GM23338 (cell line): ENCODE results near the gene KRT222. TPM values are rescaled to one million over a fixed set of nuclear protein-coding genes. Genes with fewer than 3 reads are reported as not detected.

Experiments
- ATAC-seq: fragments of 200-7000 bp; cut with Tn5 transposase; 3 replicates; pipeline ENCODE4 v1.9.1; 2020
- DNase-seq: peaks from one replicate; pipeline ENCODE4 v3.0.0-alpha.2; 2015; ENCODE audit warnings: low spot score
- H2AFZ ChIP-seq: fragments of 200-600 bp; sonication (generic); 2 replicates; pipeline ENCODE4 v1.8.0; 2016; ENCODE audit warnings: antibody characterized with exemption, mild to moderate bottlenecking, moderate library complexity
- H3F3A ChIP-seq: fragments of 200-600 bp; sonication (generic); replicated peaks from 2 replicates; pipeline ENCODE4 v1.8.0; 2017; ENCODE audit warnings: antibody characterized with exemption, mixed run types, low read depth
- H3K27ac ChIP-seq: fragments of 200-600 bp; sonication (generic); 2 replicates; pipeline ENCODE4 v1.6.1; 2016; ENCODE audit warnings: low read depth
- H3K27me3 ChIP-seq: fragments of 200-600 bp; sonication (generic); 2 replicates; pipeline ENCODE4 v1.8.0; 2016; ENCODE audit warnings: mild to moderate bottlenecking, mixed run types, moderate library complexity; ENCODE audit not compliant: insufficient read depth
- H3K36me3 ChIP-seq: fragments of 200-600 bp; sonication (generic); 2 replicates; pipeline ENCODE4 v1.8.0; 2016; ENCODE audit warnings: mild to moderate bottlenecking; ENCODE audit not compliant: insufficient read depth
- H3K4me1 ChIP-seq: fragments of 200-600 bp; sonication (generic); 2 replicates; pipeline ENCODE4 v1.8.0; 2016; ENCODE audit warnings: mild to moderate bottlenecking, moderate library complexity; ENCODE audit not compliant: insufficient read depth
- H3K4me2 ChIP-seq: fragments of 200-600 bp; sonication (generic); 2 replicates; pipeline ENCODE4 v1.7.1; 2017; ENCODE audit warnings: mixed run types
- H3K4me3 ChIP-seq: fragments of 200-600 bp; sonication (generic); 2 replicates; pipeline ENCODE4 v1.6.1; 2016; ENCODE audit warnings: mixed run types
- H3K79me2 ChIP-seq: fragments of 200-600 bp; sonication (generic); replicated peaks from 2 replicates; pipeline ENCODE4 v1.8.0; 2017; ENCODE audit warnings: mild to moderate bottlenecking; ENCODE audit not compliant: insufficient read depth
- H3K9me2 ChIP-seq: fragments of 200-600 bp; sonication (generic); 2 replicates; pipeline ENCODE4 v1.8.0; 2017; ENCODE audit not compliant: insufficient read depth
- H4K20me1 ChIP-seq: fragments of 200-600 bp; sonication (generic); replicated peaks from 2 replicates; pipeline ENCODE4 v1.8.0; 2017; ENCODE audit warnings: mild to moderate bottlenecking; ENCODE audit not compliant: insufficient read depth
- H3K27ac Mint-ChIP-seq: 2 replicates; pipeline ENCODE4 v1.8.0; 2020; ENCODE audit warnings: inconsistent platforms, mild to moderate bottlenecking, moderate library complexity, mixed read lengths
- H3K27me3 Mint-ChIP-seq: 3 replicates; pipeline ENCODE4 v1.8.0; 2022; ENCODE audit warnings: low read depth, mild to moderate bottlenecking, moderate library complexity, mixed read lengths, inconsistent platforms; ENCODE audit not compliant: insufficient read depth, poor library complexity
- H3K36me3 Mint-ChIP-seq: 3 replicates; pipeline ENCODE4 v1.8.0; 2021; ENCODE audit warnings: low read depth, mild to moderate bottlenecking, inconsistent platforms, moderate library complexity, mixed read lengths
- H3K4me1 Mint-ChIP-seq: 3 replicates; pipeline ENCODE4 v1.8.0; 2020; ENCODE audit warnings: mild to moderate bottlenecking, inconsistent platforms, mixed read lengths
- H3K4me3 Mint-ChIP-seq: 3 replicates; pipeline ENCODE4 v1.8.0; 2021; ENCODE audit warnings: moderate library complexity, mild to moderate bottlenecking, inconsistent platforms, mixed read lengths
- H3K9me3 Mint-ChIP-seq: 3 replicates; pipeline ENCODE4 v1.8.0; 2020; ENCODE audit warnings: moderate library complexity, mild to moderate bottlenecking, inconsistent platforms, mixed read lengths
- EZH2phosphoT487 ChIP-seq: fragments of 200-600 bp; sonication (generic); IDR thresholded peaks from one replicate; pipeline ENCODE4 v1.8.1; 2018; ENCODE audit warnings: antibody characterized with exemption; ENCODE audit not compliant: unreplicated experiment
- JUNB ChIP-seq: IDR thresholded peaks from one replicate; pipeline ENCODE4 v1.6.1; 2016; ENCODE audit warnings: antibody characterized with exemption; ENCODE audit not compliant: unreplicated experiment
- POLR2AphosphoS5 ChIP-seq: IDR thresholded peaks from 2 replicates; pipeline ENCODE4 v1.6.1; 2016; ENCODE audit warnings: antibody characterized with exemption, low read depth
- REST ChIP-seq: IDR thresholded peaks from one replicate; pipeline ENCODE4 v1.6.1; 2018; ENCODE audit warnings: antibody characterized with exemption; ENCODE audit not compliant: unreplicated experiment
- STAT1 ChIP-seq: IDR thresholded peaks from one replicate; pipeline ENCODE4 v1.6.1; 2016; ENCODE audit warnings: antibody characterized with exemption; ENCODE audit not compliant: unreplicated experiment
- ZNF462 ChIP-seq: fragments of 250-450 bp; sonication (Bioruptor Pico); IDR thresholded peaks from 2 replicates; pipeline ENCODE4 v1.5.0; 2020; ENCODE audit warnings: mild to moderate bottlenecking, moderate library complexity
- polyA plus RNA-seq: library from polyadenylated mRNA; unstranded; fragments of >200 nt; fragmentation: Nextera tagmentation; extraction: Ambion mirVana; gene quantifications from 2 replicates; pipeline ENCODE4 v1.2.1, GENCODE V29; 2016
- total RNA-seq: library from RNA; depleted of rRNA; stranded (reverse); fragments of >200 nt; shearing (Covaris generic); gene quantifications from 2 replicates; pipeline ENCODE4 v1.2.3, GENCODE V29; 2014
- TF ChIP-seq, protein P1 (sequence below): IDR thresholded peaks from 2 replicates; pipeline ENCODE4 v1.6.1; 2016; ENCODE audit warnings: antibody characterized with exemption
- TF ChIP-seq, protein P2 (sequence below), 2 experiments: fragments of 200-600 bp in 1 of 2; sonication (generic) in 1 of 2; conservative IDR thresholded peaks; 2 replicates each; pipeline versions ENCODE4 v1.5.1 to v1.6.1; 2016 to 2017; ENCODE audit warnings: antibody characterized with exemption in 2 of 2, low read depth in 2 of 2, mild to moderate bottlenecking in 2 of 2, moderate library complexity in 1 of 2

KRT222 gene
- total and polyA plus RNA-seq, 2 experiments from 2014 or later: not detected

DNA sequence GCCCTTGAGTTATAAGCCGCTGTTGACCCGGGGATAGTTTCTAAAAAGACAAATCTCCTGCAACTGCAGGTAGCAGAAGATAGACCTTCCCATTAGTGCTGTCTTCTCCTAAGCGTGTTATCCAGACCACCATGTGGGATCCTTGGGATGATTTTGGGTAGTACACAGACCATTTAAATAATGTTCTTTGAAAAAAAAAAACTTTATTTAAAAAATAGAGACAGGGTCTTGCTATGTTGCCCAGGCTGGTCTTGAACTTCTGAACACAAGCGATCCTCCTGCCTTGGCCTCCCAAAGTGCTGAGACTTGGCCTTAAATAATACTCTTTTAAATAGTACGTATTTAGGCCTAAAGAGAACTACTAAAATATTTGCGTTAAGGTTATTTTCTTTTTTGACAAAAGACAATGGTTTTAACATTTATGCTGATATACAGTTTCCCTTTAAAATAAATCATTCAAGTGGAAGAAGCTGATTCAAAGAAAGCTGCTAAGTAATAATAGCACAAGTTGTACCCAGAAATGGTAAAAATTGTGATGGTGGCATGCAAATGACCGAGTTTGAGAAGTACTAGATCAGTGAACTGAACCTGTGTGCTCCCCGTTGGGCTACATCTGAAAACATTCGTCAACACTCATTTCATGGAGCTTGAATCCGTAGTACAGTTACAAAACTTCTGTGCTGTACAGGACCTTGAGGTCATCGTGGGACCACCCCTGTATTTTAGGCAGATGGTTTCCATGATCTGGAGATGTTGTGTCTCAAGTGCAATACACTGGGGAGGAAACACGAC is 41.4 kb downstream of the KRT222 start (continued):
- TF ChIP-seq EZH2phosphoT487: no peak
- no peak for TF ChIP-seq JUNB
- no peak for TF ChIP-seq REST
- TF ChIP-seq, protein P1, sequence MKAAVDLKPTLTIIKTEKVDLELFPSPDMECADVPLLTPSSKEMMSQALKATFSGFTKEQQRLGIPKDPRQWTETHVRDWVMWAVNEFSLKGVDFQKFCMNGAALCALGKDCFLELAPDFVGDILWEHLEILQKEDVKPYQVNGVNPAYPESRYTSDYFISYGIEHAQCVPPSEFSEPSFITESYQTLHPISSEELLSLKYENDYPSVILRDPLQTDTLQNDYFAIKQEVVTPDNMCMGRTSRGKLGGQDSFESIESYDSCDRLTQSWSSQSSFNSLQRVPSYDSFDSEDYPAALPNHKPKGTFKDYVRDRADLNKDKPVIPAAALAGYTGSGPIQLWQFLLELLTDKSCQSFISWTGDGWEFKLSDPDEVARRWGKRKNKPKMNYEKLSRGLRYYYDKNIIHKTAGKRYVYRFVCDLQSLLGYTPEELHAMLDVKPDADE: no peak
- no peak for TF ChIP-seq POLR2AphosphoS5
- TF ChIP-seq, protein P2, sequence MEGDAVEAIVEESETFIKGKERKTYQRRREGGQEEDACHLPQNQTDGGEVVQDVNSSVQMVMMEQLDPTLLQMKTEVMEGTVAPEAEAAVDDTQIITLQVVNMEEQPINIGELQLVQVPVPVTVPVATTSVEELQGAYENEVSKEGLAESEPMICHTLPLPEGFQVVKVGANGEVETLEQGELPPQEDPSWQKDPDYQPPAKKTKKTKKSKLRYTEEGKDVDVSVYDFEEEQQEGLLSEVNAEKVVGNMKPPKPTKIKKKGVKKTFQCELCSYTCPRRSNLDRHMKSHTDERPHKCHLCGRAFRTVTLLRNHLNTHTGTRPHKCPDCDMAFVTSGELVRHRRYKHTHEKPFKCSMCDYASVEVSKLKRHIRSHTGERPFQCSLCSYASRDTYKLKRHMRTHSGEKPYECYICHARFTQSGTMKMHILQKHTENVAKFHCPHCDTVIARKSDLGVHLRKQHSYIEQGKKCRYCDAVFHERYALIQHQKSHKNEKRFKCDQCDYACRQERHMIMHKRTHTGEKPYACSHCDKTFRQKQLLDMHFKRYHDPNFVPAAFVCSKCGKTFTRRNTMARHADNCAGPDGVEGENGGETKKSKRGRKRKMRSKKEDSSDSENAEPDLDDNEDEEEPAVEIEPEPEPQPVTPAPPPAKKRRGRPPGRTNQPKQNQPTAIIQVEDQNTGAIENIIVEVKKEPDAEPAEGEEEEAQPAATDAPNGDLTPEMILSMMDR (conservative IDR thresholded peaks at IDR 0.05; ENCODE audit: low read depth in 2 of 2): no peak
- TF ChIP-seq STAT1: no peak

DNA sequence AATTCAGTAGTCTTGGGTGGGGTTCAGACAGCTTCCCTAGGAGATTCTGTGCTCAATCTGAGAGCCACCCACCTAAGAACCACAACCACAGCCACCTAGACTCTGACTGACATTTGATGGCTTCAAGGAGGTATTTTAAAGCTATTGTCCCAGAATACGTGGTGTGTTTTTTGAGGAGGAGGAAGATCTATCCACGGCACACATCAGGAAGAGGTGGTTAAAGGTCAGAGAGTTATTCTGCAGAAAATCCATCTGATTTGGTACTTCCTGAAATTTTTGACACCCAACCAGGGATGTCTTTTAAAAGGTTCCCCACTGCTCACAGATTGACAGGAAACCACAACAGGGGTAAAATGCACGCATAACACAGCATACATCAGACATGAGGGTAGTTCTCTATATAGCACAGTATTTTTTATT is 42.5 kb downstream of the KRT222 start:
- Mint-ChIP-seq H3K27me3 (peaks cover 6% of the 10 kb centered on the region), H3K9me3 (no peaks in the 10 kb centered on the region), H3K27ac (no peak overlapping the region), H3K4me3 (no peak overlapping the region), H3K4me1 (peaks cover 8% of the 10 kb centered on the region), H3K36me3 (no peaks in the 10 kb centered on the region; the same call in 2 of the 3 replicates)
- Histone ChIP-seq H3F3A (0 out of 2 replicates have a peak, but pooled peaks cover 4% of the 10 kb centered on the region), H3K79me2 (no peaks in the 10 kb centered on the region), H2AFZ (no peak overlapping the region), H3K27me3 (no peaks in the 10 kb centered on the region), H3K27ac (no peak overlapping the region), H3K4me3 (no peak overlapping the region), H4K20me1 (no peaks in the 10 kb centered on the region; the same call in 1 of the 2 replicates), H3K9me2 (no peaks in the 10 kb centered on the region), H3K4me2 (no peak overlapping the region), H3K4me1 (peaks cover 14% of the 10 kb centered on the region), H3K36me3 (no peaks in the 10 kb centered on the region)
- DNase-seq: no peak
- no peak for ATAC-seq
- TF ChIP-seq ZNF462: no peak
- no peak for TF ChIP-seq EZH2phosphoT487
